ENCODE data around the gene SENP6.

- TF ChIP-seq REST (IDR thresholded peaks at IDR 0.05; ENCODE audit: borderline replicate concordance) = no peak
- TF ChIP-seq CTCF (IDR thresholded peaks at IDR 0.05; ENCODE audit: poor library complexity, severe bottlenecking) = no peak
- TF ChIP-seq EZH2 (IDR thresholded peaks at IDR 0.05; ENCODE audit: borderline replicate concordance, insufficient read depth, low read length, poor library complexity, severe bottlenecking) = no peak
- TF ChIP-seq RAD21 (conservative IDR thresholded peaks at IDR 0.05) = no peak
- TF ChIP-seq POLR2AphosphoS5 (IDR thresholded peaks at IDR 0.05) = no peak
- no peak for TF ChIP-seq TAF1 (IDR thresholded peaks at IDR 0.05; ENCODE audit: low read depth)
- TF ChIP-seq SMC3 (conservative IDR thresholded peaks at IDR 0.05; ENCODE audit: poor library complexity) = no peak
- no peak for TF ChIP-seq EP300 (conservative IDR thresholded peaks at IDR 0.05; ENCODE audit: poor library complexity, severe bottlenecking)
- TF ChIP-seq MXI1 (conservative IDR thresholded peaks at IDR 0.05; ENCODE audit: poor library complexity, severe bottlenecking) = no peak
These were observed 164.7 kb downstream of the SENP6 start for GRCh38 chr6:75766387-75766786.

Data from neural cell (in vitro differentiated cells).